Thyroid gland (tissue), 4 donors: Measurements from ENCODE around the gene RASGRP1.

Experiments
- POLR2A ChIP-seq, 2 donors: fragments of 450-650 bp; IDR thresholded peaks; one replicate each; pipeline ENCODE4 v1.6.1; 2017; ENCODE audit warnings: antibody characterized with exemption in 2 of 2, mild to moderate bottlenecking in 2 of 2, moderate library complexity in 1 of 2
- TF ChIP-seq, protein P1 (sequence below), 6 experiments: fragments of 200-600 bp in 3 of 6; fragments of 450-650 bp in 3 of 6; sonication (generic) in 3 of 6; IDR thresholded peaks; one replicate each; pipeline ENCODE4 v1.5.1; 2016 to 2019; ENCODE audit warnings: antibody characterized with exemption in 6 of 6, mild to moderate bottlenecking in 2 of 6, inconsistent platforms in 1 of 6, moderate library complexity in 1 of 6

DNA sequence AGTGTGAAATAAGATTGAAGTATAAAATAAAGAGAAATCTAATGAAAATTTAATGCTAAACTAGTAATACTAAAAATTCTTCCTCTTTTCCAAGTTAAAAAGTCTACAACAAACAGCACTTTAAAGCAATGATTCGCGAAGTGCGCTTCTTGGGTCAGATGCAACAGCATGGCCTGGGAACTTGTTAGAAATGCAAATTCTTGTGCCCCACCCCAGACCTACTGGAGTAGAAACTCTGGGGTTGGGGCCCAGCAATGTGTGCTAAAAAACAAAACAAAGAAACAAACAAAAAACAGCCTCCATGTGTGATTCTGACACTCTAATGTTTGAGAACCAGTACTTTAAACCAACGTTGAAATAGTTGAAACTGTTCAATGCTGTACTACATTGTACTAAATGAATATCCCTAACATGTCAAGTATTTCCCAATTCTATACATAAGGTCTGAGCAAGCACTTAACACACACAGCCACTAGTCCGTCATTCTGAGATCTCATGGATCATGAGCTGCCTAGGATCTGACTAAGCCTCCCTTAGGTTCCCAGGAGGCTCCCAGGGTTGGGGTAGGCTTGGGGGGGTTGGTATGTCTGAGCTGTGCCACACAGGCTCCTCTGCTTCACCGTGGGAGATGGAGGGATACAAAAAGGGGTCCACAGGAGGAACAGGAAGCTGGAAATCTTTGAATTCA lies 6.1 kb downstream of the RASGRP1 start:
- TF ChIP-seq, protein P1, sequence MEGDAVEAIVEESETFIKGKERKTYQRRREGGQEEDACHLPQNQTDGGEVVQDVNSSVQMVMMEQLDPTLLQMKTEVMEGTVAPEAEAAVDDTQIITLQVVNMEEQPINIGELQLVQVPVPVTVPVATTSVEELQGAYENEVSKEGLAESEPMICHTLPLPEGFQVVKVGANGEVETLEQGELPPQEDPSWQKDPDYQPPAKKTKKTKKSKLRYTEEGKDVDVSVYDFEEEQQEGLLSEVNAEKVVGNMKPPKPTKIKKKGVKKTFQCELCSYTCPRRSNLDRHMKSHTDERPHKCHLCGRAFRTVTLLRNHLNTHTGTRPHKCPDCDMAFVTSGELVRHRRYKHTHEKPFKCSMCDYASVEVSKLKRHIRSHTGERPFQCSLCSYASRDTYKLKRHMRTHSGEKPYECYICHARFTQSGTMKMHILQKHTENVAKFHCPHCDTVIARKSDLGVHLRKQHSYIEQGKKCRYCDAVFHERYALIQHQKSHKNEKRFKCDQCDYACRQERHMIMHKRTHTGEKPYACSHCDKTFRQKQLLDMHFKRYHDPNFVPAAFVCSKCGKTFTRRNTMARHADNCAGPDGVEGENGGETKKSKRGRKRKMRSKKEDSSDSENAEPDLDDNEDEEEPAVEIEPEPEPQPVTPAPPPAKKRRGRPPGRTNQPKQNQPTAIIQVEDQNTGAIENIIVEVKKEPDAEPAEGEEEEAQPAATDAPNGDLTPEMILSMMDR (IDR thresholded peaks at IDR 0.05): no peak
- no peak for TF ChIP-seq POLR2A (IDR thresholded peaks at IDR 0.05)
